ENCODE results near the gene SEC63. TPM values are rescaled to one million over a fixed set of nuclear protein-coding genes. Genes with fewer than 3 reads are reported as not detected.
A peak's percentile ranks its signal among the peaks of the same experiment; 100 is the strongest.

The SEC63 gene, protein sequence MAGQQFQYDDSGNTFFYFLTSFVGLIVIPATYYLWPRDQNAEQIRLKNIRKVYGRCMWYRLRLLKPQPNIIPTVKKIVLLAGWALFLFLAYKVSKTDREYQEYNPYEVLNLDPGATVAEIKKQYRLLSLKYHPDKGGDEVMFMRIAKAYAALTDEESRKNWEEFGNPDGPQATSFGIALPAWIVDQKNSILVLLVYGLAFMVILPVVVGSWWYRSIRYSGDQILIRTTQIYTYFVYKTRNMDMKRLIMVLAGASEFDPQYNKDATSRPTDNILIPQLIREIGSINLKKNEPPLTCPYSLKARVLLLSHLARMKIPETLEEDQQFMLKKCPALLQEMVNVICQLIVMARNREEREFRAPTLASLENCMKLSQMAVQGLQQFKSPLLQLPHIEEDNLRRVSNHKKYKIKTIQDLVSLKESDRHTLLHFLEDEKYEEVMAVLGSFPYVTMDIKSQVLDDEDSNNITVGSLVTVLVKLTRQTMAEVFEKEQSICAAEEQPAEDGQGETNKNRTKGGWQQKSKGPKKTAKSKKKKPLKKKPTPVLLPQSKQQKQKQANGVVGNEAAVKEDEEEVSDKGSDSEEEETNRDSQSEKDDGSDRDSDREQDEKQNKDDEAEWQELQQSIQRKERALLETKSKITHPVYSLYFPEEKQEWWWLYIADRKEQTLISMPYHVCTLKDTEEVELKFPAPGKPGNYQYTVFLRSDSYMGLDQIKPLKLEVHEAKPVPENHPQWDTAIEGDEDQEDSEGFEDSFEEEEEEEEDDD
- polyA plus RNA-seq (2011; rRNA removed) (17.6 and 49.8 TPM in 2 replicates), polyA minus RNA-seq (2011; rRNA and poly(A)+ RNA removed) (12.5 and 18.0 TPM in 2 replicates)

DNA sequence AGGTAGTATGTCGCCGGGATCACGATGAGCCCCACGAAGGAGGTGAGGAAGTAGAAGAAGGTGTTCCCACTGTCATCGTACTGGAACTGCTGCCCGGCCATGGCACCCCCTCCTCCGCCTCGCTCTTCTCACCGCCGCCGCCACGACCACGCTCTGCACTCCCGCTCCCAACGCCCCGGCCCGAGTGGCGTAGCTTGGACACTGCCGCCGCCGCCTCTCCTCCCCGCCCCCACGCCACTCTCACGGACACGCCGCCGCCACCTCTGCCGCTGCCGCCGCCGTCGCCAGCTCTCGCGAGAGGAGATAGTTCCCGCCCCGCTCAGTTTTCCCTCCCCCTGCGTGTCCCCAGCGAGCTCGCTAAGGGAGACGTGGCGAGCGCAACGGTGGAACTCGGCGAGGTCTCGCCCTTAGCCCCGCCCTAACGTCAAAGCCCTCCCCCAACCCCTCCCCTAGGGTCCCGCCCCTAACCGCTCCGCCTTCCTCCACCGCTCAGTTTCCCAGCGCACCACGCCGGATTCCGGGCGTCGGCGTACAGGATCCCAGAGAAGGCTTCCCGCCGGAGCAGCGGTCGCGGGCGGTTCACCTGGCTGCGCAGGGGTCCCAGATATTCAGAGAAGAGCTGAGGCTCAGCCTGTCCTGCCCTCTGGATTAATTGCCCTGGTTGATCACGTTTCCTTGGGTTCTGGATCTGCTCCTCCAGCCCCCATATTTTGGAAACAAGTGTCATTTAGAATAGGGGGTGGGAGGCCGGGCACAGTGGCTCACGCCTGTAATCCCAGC is at the start of gene SEC63:
Gene SEC63, minus strand, starts transcription at position 300 of the 780 bp plus-strand sequence. Its CDS starts 199 bp downstream, at position 101.
- peak within 1 kb of the TSS; percentile 68 for H3K4me3 ChIP-seq (ENCODE audit: low read depth, low read length)
- TF ChIP-seq, protein P1, sequence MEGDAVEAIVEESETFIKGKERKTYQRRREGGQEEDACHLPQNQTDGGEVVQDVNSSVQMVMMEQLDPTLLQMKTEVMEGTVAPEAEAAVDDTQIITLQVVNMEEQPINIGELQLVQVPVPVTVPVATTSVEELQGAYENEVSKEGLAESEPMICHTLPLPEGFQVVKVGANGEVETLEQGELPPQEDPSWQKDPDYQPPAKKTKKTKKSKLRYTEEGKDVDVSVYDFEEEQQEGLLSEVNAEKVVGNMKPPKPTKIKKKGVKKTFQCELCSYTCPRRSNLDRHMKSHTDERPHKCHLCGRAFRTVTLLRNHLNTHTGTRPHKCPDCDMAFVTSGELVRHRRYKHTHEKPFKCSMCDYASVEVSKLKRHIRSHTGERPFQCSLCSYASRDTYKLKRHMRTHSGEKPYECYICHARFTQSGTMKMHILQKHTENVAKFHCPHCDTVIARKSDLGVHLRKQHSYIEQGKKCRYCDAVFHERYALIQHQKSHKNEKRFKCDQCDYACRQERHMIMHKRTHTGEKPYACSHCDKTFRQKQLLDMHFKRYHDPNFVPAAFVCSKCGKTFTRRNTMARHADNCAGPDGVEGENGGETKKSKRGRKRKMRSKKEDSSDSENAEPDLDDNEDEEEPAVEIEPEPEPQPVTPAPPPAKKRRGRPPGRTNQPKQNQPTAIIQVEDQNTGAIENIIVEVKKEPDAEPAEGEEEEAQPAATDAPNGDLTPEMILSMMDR (IDR thresholded peaks at IDR 0.05; ENCODE audit: insufficient read depth, low read depth, low read length): no peak
- H3K36me3 ChIP-seq (ENCODE audit: control insufficient read depth, insufficient read depth, low read length): no peaks in the 10 kb centered on the region
- peak; percentile 69 for DNase-seq (ENCODE audit: low read depth)
- ChIA-PET POLR2A (no interaction called here), CTCF (no interaction called here)
- no peaks in the 10 kb centered on the region for H3K27me3 ChIP-seq (ENCODE audit: control insufficient read depth, insufficient read depth, low read length)

DNA sequence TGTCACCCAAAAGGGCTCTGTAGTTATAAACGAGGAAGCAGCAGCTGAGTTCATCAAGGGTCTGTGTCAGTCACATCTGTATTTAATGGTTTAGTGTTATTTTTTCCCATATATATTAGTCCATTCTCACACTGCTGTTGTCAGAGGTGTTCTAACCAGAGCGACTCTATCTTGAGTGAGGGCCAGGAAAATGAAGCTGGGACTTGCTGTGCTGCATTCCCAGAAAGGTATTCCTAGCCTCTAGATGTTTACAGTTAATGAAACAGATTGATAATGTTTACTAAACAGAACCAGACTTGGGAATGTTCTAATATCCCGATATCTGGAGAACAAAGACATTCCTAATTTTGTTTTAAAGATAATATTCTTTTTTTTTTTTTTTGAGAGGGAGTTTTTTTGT is 48.0 kb upstream of the SEC63 start:
- CTCF ChIA-PET: interaction anchor here (1.0 kb wide), 1 partner anchor 41 kb away, joined by 3 read pairs; no protein-coding TSS in a partner anchor
- TF ChIP-seq, protein P1 (IDR thresholded peaks at IDR 0.05; ENCODE audit: insufficient read depth, low read depth, low read length): no peak
- POLR2A ChIA-PET: no interaction called here
- H3K27me3 ChIP-seq (ENCODE audit: control insufficient read depth, insufficient read depth, low read length): no peaks in the 10 kb centered on the region
- H3K36me3 ChIP-seq (ENCODE audit: control insufficient read depth, insufficient read depth, low read length): no peaks in the 10 kb centered on the region
- H3K4me3 ChIP-seq (ENCODE audit: low read depth, low read length): no peak overlapping the region
- no peak for DNase-seq (ENCODE audit: low read depth)

DNA sequence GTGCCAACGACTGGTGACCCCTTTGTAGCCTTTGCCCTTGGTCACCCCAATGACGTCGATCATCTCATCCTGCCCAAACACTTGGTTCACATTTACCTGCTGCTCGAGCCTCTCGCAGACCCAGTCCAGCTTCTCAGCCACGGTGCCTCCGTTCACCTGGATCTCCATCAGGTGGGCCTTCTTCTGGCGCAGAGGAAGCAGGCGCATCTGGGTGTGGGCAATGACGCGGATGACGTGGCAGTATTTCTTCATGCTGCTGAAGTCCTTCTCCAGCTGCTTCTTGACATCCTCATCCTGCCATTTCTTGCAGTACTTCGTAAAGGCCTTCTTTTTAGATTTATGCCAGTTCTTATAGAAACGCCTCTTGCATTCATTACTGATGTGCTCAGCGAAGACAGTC is 46.9 kb upstream of the SEC63 start:
- POLR2A ChIA-PET: no interaction called here
- Histone ChIP-seq H3K4me3 (ENCODE audit: low read depth, low read length) (no peak overlapping the region), H3K27me3 (ENCODE audit: control insufficient read depth, insufficient read depth, low read length) (no peaks in the 10 kb centered on the region), H3K36me3 (ENCODE audit: control insufficient read depth, insufficient read depth, low read length) (no peaks in the 10 kb centered on the region)
- DNase-seq (ENCODE audit: low read depth): no peak
- TF ChIP-seq, protein P1 (IDR thresholded peaks at IDR 0.05; ENCODE audit: insufficient read depth, low read depth, low read length): no peak
- CTCF ChIA-PET: interaction anchor here (1.0 kb wide), 1 partner anchor 42 kb away, joined by 3 read pairs; no protein-coding TSS in a partner anchor

DNA sequence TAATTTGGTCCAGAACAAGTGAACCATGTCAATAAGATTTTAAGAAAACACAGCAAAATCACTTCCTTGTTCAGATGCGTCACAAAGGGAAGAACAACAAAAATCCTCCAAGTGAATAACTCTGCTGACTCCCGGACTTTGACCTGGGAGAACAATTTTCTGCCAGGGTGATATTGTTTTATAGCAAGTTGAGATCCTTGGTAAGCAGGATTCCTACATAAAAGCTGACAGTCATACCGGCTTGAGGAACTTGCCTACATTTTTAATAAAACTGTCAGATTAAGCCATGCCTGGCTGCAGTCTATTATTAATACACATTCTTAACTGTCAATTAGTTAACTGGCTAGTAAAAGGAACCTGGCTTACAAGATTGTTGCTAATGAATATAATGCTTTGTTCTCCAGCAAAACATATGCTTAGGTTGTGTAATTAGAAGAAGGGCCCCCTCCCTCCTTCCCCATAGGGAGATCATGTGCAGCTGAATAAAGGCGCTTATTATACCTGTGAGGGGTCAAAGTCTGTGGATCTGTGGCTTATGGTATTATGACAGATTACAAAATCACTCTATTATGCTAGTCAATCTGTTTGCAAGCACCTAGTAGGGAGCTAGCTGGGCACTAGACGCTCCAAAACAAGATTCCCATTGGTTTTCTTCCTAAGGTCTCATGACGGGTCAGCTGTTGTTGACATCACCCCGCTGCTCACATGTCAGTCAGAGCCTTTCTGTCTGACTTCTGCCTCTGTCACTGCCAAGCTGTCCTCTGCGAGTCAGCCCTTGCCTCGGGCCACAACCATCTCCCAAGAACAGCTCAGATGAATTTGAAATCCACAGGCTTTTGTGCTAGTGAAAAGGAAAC is 44.6 kb upstream of the SEC63 start:
- DNase-seq (ENCODE audit: low read depth): no peak
- Histone ChIP-seq H3K27me3 (ENCODE audit: control insufficient read depth, insufficient read depth, low read length) (no peaks in the 10 kb centered on the region), H3K36me3 (ENCODE audit: control insufficient read depth, insufficient read depth, low read length) (no peaks in the 10 kb centered on the region), H3K4me3 (ENCODE audit: low read depth, low read length) (no peak overlapping the region)
- POLR2A ChIA-PET: no interaction called here
- CTCF ChIA-PET: interaction anchor here (0.8 to 1.2 kb wide), 3 partner anchors 15 to 47 kb away, joined by 3 to 5 read pairs (median 4); no protein-coding TSS in a partner anchor
- TF ChIP-seq, protein P1 (IDR thresholded peaks at IDR 0.05; ENCODE audit: insufficient read depth, low read depth, low read length): no peak
